Gastroesophageal sphincter (tissue), 3 donors: ENCODE data around the gene ZNF160.

Experiments
- CTCF ChIP-seq, 4 experiments: fragments of 200-600 bp in 2 of 4; fragments of 450-650 bp in 2 of 4; sonication (generic) in 1 of 4; IDR thresholded peaks; one replicate each; pipeline ENCODE4 v1.5.1; 2017 to 2019; ENCODE audit warnings: antibody characterized with exemption in 4 of 4, mild to moderate bottlenecking in 2 of 4, moderate library complexity in 2 of 4
- POLR2A ChIP-seq, 2 donors: fragments of 450-650 bp; IDR thresholded peaks; one replicate each; pipeline ENCODE4 v1.6.1; 2017; ENCODE audit warnings: antibody characterized with exemption in 2 of 2, mild to moderate bottlenecking in 2 of 2, moderate library complexity in 1 of 2

DNA sequence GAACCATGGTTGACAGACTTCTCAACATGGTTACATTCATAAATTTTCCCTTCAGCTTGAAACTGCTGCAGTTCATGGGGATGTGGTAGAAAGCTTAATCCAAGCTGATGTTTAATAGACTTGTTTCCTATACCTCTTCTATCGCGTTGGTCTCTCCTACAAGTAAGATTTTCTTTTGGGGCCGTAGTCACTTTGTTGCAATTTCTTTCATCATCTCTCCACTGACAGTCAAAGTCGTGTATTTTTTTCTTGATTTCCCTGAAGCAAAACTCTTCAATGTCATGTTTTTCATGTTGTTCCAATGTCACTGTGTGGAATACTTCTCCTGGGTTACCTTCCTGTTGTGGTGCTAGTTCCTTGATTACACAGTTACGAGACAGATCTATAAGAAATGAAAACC, 6.3 kb upstream of the ZNF160 start:
- TF ChIP-seq CTCF (IDR thresholded peaks at IDR 0.05) (no peak), POLR2A (IDR thresholded peaks at IDR 0.05) (no peak)
